H9 (cell line): ENCODE measurements around the gene PPP1R12B. TPM values are rescaled to one million over a fixed set of nuclear protein-coding genes. Genes with fewer than 3 reads are reported as not detected.
"Not testable (repeated sequence)": the region's sequence is repeated elsewhere in the genome, so short reads cannot be mapped to it uniquely, and the experiment has no call there.

Experiments
- DNase-seq: peaks from one replicate; pipeline ENCODE4 v3.0.0-alpha.2; 2017
- H2AFZ ChIP-seq: one replicate; pipeline ENCODE4 v1.6.1; 2013; ENCODE audit warnings: mild to moderate bottlenecking, low read length, control low read depth, moderate library complexity
- H2AK5ac ChIP-seq: 2 replicates; pipeline ENCODE4 v1.6.1; 2013; ENCODE audit warnings: low read length, control low read depth, mixed read lengths; ENCODE audit not compliant: insufficient read length
- H2BK120ac ChIP-seq: one replicate; pipeline ENCODE4 v1.6.1; 2013; ENCODE audit warnings: low read depth, mild to moderate bottlenecking, low read length, control low read depth, inconsistent platforms; ENCODE audit not compliant: poor library complexity, severe bottlenecking
- H2BK12ac ChIP-seq: 2 replicates; pipeline ENCODE4 v1.6.1; 2013; ENCODE audit warnings: low read length, control low read depth, mixed read lengths, low read depth; ENCODE audit not compliant: insufficient read length
- H2BK15ac ChIP-seq: 2 replicates; pipeline ENCODE4 v1.6.1; 2013; ENCODE audit warnings: low read depth, low read length, control low read depth
- H2BK20ac ChIP-seq: one replicate; pipeline ENCODE4 v1.6.1; 2013; ENCODE audit warnings: low read depth, mild to moderate bottlenecking, low read length, control low read depth, inconsistent platforms; ENCODE audit not compliant: poor library complexity, severe bottlenecking
- H2BK5ac ChIP-seq: 2 replicates; pipeline ENCODE4 v1.6.1; 2013; ENCODE audit warnings: low read length, control low read depth, mixed read lengths; ENCODE audit not compliant: insufficient read length
- H3K14ac ChIP-seq: 2 replicates; pipeline ENCODE4 v1.6.1; 2013; ENCODE audit warnings: low read length, control low read depth; ENCODE audit not compliant: insufficient read depth
- H3K18ac ChIP-seq: 2 replicates; pipeline ENCODE4 v1.6.1; 2013; ENCODE audit warnings: low read depth, mild to moderate bottlenecking, mixed read lengths, low read length, control low read depth; ENCODE audit not compliant: insufficient read length
- H3K23ac ChIP-seq: 2 replicates; pipeline ENCODE4 v1.6.1; 2013; ENCODE audit warnings: low read length, control low read depth, mixed read lengths, low read depth; ENCODE audit not compliant: insufficient read length
- H3K23me2 ChIP-seq: 2 replicates; pipeline ENCODE4 v1.6.1; 2013; ENCODE audit warnings: low read depth, mild to moderate bottlenecking, mixed read lengths, low read length, control low read depth; ENCODE audit not compliant: insufficient read length, poor library complexity, severe bottlenecking
- H3K27ac ChIP-seq: 2 replicates; pipeline ENCODE4 v1.5.1; 2013; ENCODE audit warnings: low read length, control low read depth, mixed read lengths, low read depth; ENCODE audit not compliant: insufficient read length
- H3K27me3 ChIP-seq: 2 replicates; pipeline ENCODE4 v1.6.1; 2013; ENCODE audit warnings: low read length, control low read depth, inconsistent platforms; ENCODE audit not compliant: insufficient read depth
- H3K4ac ChIP-seq: 2 replicates; pipeline ENCODE4 v1.6.1; 2013; ENCODE audit warnings: low read depth, mild to moderate bottlenecking, control low read depth, inconsistent platforms, low read length, moderate library complexity
- H3K4me1 ChIP-seq: 2 replicates; pipeline ENCODE4 v1.6.1; 2013; ENCODE audit warnings: low read length, control low read depth, inconsistent platforms; ENCODE audit not compliant: insufficient read depth
- H3K4me2 ChIP-seq: 2 replicates; pipeline ENCODE4 v1.6.1; 2013; ENCODE audit warnings: low read length, control low read depth, mixed read lengths; ENCODE audit not compliant: insufficient read length, insufficient read depth
- H3K56ac ChIP-seq: 2 replicates; pipeline ENCODE4 v1.6.1; 2013; ENCODE audit warnings: low read depth, mild to moderate bottlenecking, mixed read lengths, low read length, control low read depth; ENCODE audit not compliant: insufficient read length
- H3K79me1 ChIP-seq: 2 replicates; pipeline ENCODE4 v1.6.1; 2013; ENCODE audit warnings: low read depth, mild to moderate bottlenecking, moderate library complexity, low read length, control low read depth, inconsistent platforms; ENCODE audit not compliant: insufficient read depth, poor library complexity, severe bottlenecking
- H3K79me2 ChIP-seq: 2 replicates; pipeline ENCODE4 v1.6.1; 2013; ENCODE audit warnings: low read length, control low read depth, inconsistent platforms; ENCODE audit not compliant: insufficient read depth
- H3K9ac ChIP-seq: 2 replicates; pipeline ENCODE4 v1.6.1; 2013; ENCODE audit warnings: low read length, control low read depth, mixed read lengths; ENCODE audit not compliant: insufficient read length; ENCODE audit errors: extremely low read depth
- H3K9me3 ChIP-seq: one replicate; pipeline ENCODE4 v1.6.1; 2013; ENCODE audit warnings: low read depth, low read length, inconsistent platforms; ENCODE audit not compliant: control insufficient read depth
- H3T11ph ChIP-seq: one replicate; pipeline ENCODE4 v1.6.1; 2013; ENCODE audit warnings: mild to moderate bottlenecking, low read length, control low read depth, inconsistent platforms
- H4K20me1 ChIP-seq: one replicate; pipeline ENCODE4 v1.6.1; 2013; ENCODE audit not compliant: control insufficient read depth, insufficient read length, insufficient read depth
- H4K5ac ChIP-seq: 2 replicates; pipeline ENCODE4 v1.6.1; 2013; ENCODE audit warnings: low read depth, mild to moderate bottlenecking, mixed read lengths, low read length, control low read depth; ENCODE audit not compliant: insufficient read length
- H4K8ac ChIP-seq: replicated peaks from 2 replicates; pipeline ENCODE4 v1.6.1; 2013; ENCODE audit warnings: low read length, control low read depth, mixed read lengths, low read depth; ENCODE audit not compliant: insufficient read length
- H4K91ac ChIP-seq: 2 replicates; pipeline ENCODE4 v1.6.1; 2013; ENCODE audit warnings: low read depth, mild to moderate bottlenecking, moderate library complexity, mixed read lengths, low read length, control low read depth; ENCODE audit not compliant: insufficient read length
- H3K27ac Mint-ChIP-seq, 3 experiments: 2 replicates in 2 of 3; 3 replicates in 1 of 3; pipeline ENCODE4 v1.8.0; 2020 to 2021; ENCODE audit warnings: mixed read lengths in 3 of 3, mild to moderate bottlenecking in 1 of 3, moderate library complexity in 1 of 3
- H3K27me3 Mint-ChIP-seq: 2 replicates; pipeline ENCODE4 v1.8.0; 2021; ENCODE audit warnings: low read depth, mild to moderate bottlenecking, moderate library complexity, mixed read lengths
- H3K36me3 Mint-ChIP-seq, 3 experiments: 2 replicates in 2 of 3; 3 replicates in 1 of 3; pipeline ENCODE4 v1.8.0; 2020 to 2021; ENCODE audit warnings: low read depth in 3 of 3, mixed read lengths in 3 of 3; ENCODE audit not compliant: insufficient read depth in 1 of 3
- H3K4me1 Mint-ChIP-seq, 2 experiments: 2 replicates each; pipeline ENCODE4 v1.8.0; 2020; ENCODE audit warnings: mixed read lengths in 2 of 2
- H3K4me3 Mint-ChIP-seq, 2 experiments: 2 replicates in 1 of 2; 3 replicates in 1 of 2; pipeline ENCODE4 v1.8.0; 2020 to 2021; ENCODE audit warnings: mild to moderate bottlenecking in 2 of 2, mixed read lengths in 2 of 2, moderate library complexity in 1 of 2
- H3K9me3 Mint-ChIP-seq, 2 experiments: 2 replicates in 1 of 2; 3 replicates in 1 of 2; pipeline ENCODE4 v1.8.0; 2020; ENCODE audit warnings: mild to moderate bottlenecking in 2 of 2, mixed read lengths in 2 of 2, moderate library complexity in 1 of 2
- WGBS: extraction: QIAGEN DNeasy Blood & Tissue Kit; methylation state at CpG from one replicate; pipeline ENCODE4 v1.1.7; 2013; ENCODE audit warnings: missing lambda C conversion rate, low lambda C conversion rate, mixed read lengths; ENCODE audit not compliant: insufficient read length; ENCODE audit errors: extremely low coverage; 5-methylcytosine and 5-hydroxymethylcytosine counted together
- total RNA-seq: library from RNA; stranded (reverse); gene quantifications from 2 replicates; pipeline ENCODE4 v1.2.1, GENCODE V29; 2021
- TF ChIP-seq, protein P1 (sequence below): fragments of 200-600 bp; sonication (generic); conservative IDR thresholded peaks from 3 replicates; pipeline ENCODE4 v1.8.0; 2021; ENCODE audit warnings: antibody characterized with exemption, mild to moderate bottlenecking

PPP1R12B gene
- total RNA-seq, 1 experiment from 2014 or later, result 12.9 TPM

DNA sequence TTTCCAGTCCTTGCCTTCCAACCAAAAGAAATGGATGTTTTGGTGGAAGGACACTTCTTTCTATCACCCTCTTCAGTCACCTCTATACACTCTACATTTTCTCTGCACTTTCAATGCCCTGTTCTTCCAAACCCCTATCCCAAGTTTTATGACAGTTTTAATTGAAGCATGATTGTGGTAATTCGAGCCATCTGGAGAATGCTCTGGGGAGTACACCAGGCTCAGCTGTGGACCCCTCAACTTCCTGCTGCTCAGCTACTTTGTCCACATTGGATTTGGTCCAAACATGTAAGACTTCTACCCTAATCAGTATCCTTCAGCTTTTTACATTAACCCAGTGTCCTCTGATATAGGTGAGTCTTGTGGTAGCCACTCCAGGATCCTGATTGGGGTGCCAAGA is 232.1 kb downstream of the PPP1R12B start:
- H3K9me3 Mint-ChIP-seq, result no peaks in the 10 kb centered on the region
- peaks cover 3% of the 10 kb centered on the region; the same call in 1 of the 2 replicates for H3K4me1 ChIP-seq
- no peak overlapping the region for H2BK120ac ChIP-seq
- no peak for DNase-seq
- H3K9me3 ChIP-seq, result no peaks in the 10 kb centered on the region
- H4K8ac ChIP-seq, result no peak overlapping the region
- H4K91ac ChIP-seq, result no peak overlapping the region
- no CpG with 5 or more reads among the region's 1 CpG for WGBS
- H4K20me1 ChIP-seq, result no peaks in the 10 kb centered on the region
- H3K4me1 Mint-ChIP-seq, result peaks cover 39 to 45% of the 10 kb centered on the region in 2 experiments
- H2AK5ac ChIP-seq, result no peak overlapping the region
- peak overlapping the region in 1 of 3 experiments; percentile 42; a peak in 1 of 7 replicates for H3K27ac Mint-ChIP-seq
- no peak overlapping the region for H3K27ac ChIP-seq
- no peak overlapping the region for H3K4ac ChIP-seq
- H3K79me1 ChIP-seq, result no peaks in the 10 kb centered on the region
- no peak overlapping the region for H3K4me2 ChIP-seq
- H3K14ac ChIP-seq, result no peak overlapping the region
- TF ChIP-seq, protein P1, sequence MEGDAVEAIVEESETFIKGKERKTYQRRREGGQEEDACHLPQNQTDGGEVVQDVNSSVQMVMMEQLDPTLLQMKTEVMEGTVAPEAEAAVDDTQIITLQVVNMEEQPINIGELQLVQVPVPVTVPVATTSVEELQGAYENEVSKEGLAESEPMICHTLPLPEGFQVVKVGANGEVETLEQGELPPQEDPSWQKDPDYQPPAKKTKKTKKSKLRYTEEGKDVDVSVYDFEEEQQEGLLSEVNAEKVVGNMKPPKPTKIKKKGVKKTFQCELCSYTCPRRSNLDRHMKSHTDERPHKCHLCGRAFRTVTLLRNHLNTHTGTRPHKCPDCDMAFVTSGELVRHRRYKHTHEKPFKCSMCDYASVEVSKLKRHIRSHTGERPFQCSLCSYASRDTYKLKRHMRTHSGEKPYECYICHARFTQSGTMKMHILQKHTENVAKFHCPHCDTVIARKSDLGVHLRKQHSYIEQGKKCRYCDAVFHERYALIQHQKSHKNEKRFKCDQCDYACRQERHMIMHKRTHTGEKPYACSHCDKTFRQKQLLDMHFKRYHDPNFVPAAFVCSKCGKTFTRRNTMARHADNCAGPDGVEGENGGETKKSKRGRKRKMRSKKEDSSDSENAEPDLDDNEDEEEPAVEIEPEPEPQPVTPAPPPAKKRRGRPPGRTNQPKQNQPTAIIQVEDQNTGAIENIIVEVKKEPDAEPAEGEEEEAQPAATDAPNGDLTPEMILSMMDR, result no peak
- no peak overlapping the region for H3K18ac ChIP-seq
- H3K36me3 Mint-ChIP-seq, result no peaks in the 10 kb centered on the region; a peak in 1 of 7 replicates
- H4K5ac ChIP-seq, result no peak overlapping the region
- H2AFZ ChIP-seq, result no peak overlapping the region
- no peak overlapping the region for H2BK12ac ChIP-seq
- H3K27me3 Mint-ChIP-seq, result no peaks in the 10 kb centered on the region
- H3K23ac ChIP-seq, result no peak overlapping the region
- H3K9ac ChIP-seq, result no peak overlapping the region
- no peak overlapping the region for H2BK5ac ChIP-seq
- H3T11ph ChIP-seq, result no peak overlapping the region
- no peak overlapping the region for H2BK15ac ChIP-seq
- no peaks in the 10 kb centered on the region for H3K27me3 ChIP-seq
- no peak overlapping the region for H3K4me3 Mint-ChIP-seq
- H3K56ac ChIP-seq, result no peak overlapping the region
- no peaks in the 10 kb centered on the region for H3K79me2 ChIP-seq
- H3K23me2 ChIP-seq, result no peaks in the 10 kb centered on the region
- H2BK20ac ChIP-seq, result no peak overlapping the region

- not testable (repeated sequence) for H4K91ac ChIP-seq
Measured at GRCh38 chr1:202582350-202582749, 233.9 kb downstream of the PPP1R12B start.

More at GRCh38 chr1:202582350-202582749, 233.9 kb downstream of the PPP1R12B start:
- H3K79me2 ChIP-seq, H3K4ac ChIP-seq, H3K23me2 ChIP-seq, H3K27ac ChIP-seq, H3K9ac ChIP-seq, H2BK20ac ChIP-seq, H3T11ph ChIP-seq, H3K27me3 Mint-ChIP-seq, H3K9me3 Mint-ChIP-seq, H2BK15ac ChIP-seq, H4K20me1 ChIP-seq, H3K27me3 ChIP-seq, H2BK12ac ChIP-seq, H2BK5ac ChIP-seq, H3K4me2 ChIP-seq, H3K4me3 Mint-ChIP-seq, H3K36me3 Mint-ChIP-seq, H3K27ac Mint-ChIP-seq, H4K5ac ChIP-seq, H4K8ac ChIP-seq, H3K18ac ChIP-seq, H2AK5ac ChIP-seq, H3K56ac ChIP-seq, H3K4me1 ChIP-seq, H3K9me3 ChIP-seq, DNase-seq, H3K79me1 ChIP-seq, H2AFZ ChIP-seq, H3K14ac ChIP-seq, H3K23ac ChIP-seq, H2BK120ac ChIP-seq: not testable (repeated sequence)
- WGBS, result no CpG with 5 or more reads among the region's 5 CpGs
- peaks cover 28 to 31% of the 10 kb centered on the region in 2 experiments for H3K4me1 Mint-ChIP-seq
